ENCODE measurements around the gene KANSL2. TPM values are rescaled to one million over a fixed set of nuclear protein-coding genes. Genes with fewer than 3 reads are reported as not detected.

Gene KANSL2
- total and polyA plus RNA-seq, 9 of the 15 experiments (the other 6 are each of a cell fraction or from before 2014, with no cell fraction given), result 41.1 to 89.8 (median 55.4) TPM

DNA sequence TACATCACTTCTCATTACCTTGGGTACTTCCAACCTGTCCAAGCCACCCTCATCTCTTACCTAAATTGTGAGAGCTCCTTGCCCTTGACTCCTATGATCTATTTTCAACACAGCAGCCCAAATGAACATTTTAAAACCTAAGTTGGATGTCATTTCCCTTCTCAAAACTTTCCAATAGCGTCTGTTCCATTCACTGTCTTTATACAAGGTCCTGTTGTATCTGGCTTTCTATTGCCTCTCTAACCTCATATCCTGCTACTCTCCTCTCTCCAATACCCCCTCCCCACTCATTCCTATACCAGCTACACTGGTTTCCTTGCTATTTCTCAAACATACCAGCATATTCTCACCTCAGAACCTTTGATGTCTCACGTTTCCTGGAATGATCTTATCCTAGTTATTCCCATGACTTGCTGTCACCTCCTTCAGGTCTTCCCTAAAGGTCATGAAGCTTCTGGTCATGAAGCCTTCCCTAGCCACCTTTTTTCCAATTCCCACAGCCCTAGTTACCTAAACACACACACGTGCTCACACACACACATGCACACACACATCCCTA is 4.1 kb upstream of the KANSL2 start (continued):
- TF ChIP-seq, protein P1, sequence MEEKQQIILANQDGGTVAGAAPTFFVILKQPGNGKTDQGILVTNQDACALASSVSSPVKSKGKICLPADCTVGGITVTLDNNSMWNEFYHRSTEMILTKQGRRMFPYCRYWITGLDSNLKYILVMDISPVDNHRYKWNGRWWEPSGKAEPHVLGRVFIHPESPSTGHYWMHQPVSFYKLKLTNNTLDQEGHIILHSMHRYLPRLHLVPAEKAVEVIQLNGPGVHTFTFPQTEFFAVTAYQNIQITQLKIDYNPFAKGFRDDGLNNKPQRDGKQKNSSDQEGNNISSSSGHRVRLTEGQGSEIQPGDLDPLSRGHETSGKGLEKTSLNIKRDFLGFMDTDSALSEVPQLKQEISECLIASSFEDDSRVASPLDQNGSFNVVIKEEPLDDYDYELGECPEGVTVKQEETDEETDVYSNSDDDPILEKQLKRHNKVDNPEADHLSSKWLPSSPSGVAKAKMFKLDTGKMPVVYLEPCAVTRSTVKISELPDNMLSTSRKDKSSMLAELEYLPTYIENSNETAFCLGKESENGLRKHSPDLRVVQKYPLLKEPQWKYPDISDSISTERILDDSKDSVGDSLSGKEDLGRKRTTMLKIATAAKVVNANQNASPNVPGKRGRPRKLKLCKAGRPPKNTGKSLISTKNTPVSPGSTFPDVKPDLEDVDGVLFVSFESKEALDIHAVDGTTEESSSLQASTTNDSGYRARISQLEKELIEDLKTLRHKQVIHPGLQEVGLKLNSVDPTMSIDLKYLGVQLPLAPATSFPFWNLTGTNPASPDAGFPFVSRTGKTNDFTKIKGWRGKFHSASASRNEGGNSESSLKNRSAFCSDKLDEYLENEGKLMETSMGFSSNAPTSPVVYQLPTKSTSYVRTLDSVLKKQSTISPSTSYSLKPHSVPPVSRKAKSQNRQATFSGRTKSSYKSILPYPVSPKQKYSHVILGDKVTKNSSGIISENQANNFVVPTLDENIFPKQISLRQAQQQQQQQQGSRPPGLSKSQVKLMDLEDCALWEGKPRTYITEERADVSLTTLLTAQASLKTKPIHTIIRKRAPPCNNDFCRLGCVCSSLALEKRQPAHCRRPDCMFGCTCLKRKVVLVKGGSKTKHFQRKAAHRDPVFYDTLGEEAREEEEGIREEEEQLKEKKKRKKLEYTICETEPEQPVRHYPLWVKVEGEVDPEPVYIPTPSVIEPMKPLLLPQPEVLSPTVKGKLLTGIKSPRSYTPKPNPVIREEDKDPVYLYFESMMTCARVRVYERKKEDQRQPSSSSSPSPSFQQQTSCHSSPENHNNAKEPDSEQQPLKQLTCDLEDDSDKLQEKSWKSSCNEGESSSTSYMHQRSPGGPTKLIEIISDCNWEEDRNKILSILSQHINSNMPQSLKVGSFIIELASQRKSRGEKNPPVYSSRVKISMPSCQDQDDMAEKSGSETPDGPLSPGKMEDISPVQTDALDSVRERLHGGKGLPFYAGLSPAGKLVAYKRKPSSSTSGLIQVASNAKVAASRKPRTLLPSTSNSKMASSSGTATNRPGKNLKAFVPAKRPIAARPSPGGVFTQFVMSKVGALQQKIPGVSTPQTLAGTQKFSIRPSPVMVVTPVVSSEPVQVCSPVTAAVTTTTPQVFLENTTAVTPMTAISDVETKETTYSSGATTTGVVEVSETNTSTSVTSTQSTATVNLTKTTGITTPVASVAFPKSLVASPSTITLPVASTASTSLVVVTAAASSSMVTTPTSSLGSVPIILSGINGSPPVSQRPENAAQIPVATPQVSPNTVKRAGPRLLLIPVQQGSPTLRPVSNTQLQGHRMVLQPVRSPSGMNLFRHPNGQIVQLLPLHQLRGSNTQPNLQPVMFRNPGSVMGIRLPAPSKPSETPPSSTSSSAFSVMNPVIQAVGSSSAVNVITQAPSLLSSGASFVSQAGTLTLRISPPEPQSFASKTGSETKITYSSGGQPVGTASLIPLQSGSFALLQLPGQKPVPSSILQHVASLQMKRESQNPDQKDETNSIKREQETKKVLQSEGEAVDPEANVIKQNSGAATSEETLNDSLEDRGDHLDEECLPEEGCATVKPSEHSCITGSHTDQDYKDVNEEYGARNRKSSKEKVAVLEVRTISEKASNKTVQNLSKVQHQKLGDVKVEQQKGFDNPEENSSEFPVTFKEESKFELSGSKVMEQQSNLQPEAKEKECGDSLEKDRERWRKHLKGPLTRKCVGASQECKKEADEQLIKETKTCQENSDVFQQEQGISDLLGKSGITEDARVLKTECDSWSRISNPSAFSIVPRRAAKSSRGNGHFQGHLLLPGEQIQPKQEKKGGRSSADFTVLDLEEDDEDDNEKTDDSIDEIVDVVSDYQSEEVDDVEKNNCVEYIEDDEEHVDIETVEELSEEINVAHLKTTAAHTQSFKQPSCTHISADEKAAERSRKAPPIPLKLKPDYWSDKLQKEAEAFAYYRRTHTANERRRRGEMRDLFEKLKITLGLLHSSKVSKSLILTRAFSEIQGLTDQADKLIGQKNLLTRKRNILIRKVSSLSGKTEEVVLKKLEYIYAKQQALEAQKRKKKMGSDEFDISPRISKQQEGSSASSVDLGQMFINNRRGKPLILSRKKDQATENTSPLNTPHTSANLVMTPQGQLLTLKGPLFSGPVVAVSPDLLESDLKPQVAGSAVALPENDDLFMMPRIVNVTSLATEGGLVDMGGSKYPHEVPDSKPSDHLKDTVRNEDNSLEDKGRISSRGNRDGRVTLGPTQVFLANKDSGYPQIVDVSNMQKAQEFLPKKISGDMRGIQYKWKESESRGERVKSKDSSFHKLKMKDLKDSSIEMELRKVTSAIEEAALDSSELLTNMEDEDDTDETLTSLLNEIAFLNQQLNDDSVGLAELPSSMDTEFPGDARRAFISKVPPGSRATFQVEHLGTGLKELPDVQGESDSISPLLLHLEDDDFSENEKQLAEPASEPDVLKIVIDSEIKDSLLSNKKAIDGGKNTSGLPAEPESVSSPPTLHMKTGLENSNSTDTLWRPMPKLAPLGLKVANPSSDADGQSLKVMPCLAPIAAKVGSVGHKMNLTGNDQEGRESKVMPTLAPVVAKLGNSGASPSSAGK (IDR thresholded peaks at IDR 0.05), result 0 out of 2 replicates have a peak, but pooled peaks have one; percentile 19
- no peak for TF ChIP-seq ZBTB17 (CRISPR knock-in tag; IDR thresholded peaks at IDR 0.05)
- no peak for TF ChIP-seq KLF16 (IDR thresholded peaks at IDR 0.05)
- no peak for TF ChIP-seq ZNF766 (CRISPR knock-in tag; conservative IDR thresholded peaks at IDR 0.05)
- no peak for TF ChIP-seq MAFK (IDR thresholded peaks at IDR 0.05; ENCODE audit: low read length)
- no peak for TF ChIP-seq PPARD (CRISPR knock-in tag; IDR thresholded peaks at IDR 0.05)
- TF ChIP-seq RNF2 (IDR thresholded peaks at IDR 0.05), result no peak
- no peak for TF ChIP-seq ZNF717 (CRISPR knock-in tag; IDR thresholded peaks at IDR 0.05)
- TF ChIP-seq POU5F1 (IDR thresholded peaks at IDR 0.05; ENCODE audit: borderline replicate concordance, low read depth, low read length, partially characterized antibody), result no peak
- TF ChIP-seq SUPT5H (IDR thresholded peaks at IDR 0.05), result 0 out of 2 replicates have a peak, but pooled peaks have one; percentile 41
- TF ChIP-seq NFIC (IDR thresholded peaks at IDR 0.05), result 0 out of 2 replicates have a peak, but pooled peaks have one; percentile 5

Data from K562 (cell line).